ENCODE data around the gene ABLIM1.

Gene ABLIM1

DNA sequence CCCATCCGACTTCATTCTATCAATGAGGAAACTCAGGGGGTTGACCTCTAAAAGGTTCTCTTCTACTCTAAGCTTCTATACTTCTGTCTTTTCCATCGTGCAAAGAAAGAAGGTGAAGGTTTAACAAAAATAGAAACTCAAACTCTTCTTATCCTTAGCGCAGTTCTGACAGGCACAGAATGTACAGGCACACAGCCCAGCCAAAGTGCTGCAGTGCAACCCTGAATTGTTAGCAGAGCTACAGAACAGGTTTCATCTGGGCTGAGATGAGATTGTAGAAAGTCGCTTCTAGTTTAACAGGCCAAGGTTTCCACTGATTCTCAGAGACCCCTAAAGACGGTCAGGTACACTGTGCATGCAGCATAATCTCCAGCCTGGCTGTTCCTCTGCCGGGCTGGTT, 174.5 kb downstream of the ABLIM1 start:
- DNase-seq, result no peak

DNA sequence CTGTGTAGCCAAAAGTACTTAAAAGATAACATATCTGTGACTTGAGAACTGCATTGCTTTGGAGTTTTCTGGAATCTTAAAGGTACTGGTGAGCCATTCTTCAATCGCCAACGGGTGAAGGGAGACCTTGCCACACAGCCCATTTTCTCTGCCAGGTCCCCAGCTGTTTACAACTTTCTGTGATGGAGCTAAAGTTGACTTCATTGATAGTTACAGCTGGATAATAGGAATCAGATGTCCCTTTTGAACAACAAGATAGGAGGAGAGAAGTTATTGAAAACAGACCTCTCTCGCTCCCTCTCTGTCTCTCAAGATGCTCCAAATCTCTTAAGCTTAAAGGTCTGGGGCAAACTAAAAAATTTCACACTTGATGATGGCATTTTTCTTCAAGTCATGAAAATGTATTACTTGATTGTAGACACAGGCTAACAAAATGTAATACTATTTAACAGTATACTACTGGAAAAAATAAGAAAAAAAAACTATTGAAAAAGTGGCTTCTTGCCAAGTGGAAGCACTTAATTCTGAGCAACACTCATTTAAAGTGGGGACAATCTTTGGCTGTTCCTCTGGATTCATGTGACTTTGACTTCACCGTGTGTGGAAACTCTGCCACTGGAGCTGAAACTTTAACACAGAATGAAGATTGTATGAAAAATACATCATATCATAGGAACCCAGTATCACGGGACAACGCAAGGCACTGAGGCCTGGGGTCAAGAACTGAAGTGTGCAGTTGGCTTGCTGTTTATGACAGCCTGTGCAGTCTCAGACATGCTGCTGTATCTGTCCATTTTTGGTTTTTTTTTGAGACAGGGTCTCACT, 175.4 kb downstream of the ABLIM1 start:
- DNase-seq, result no peak

DNA sequence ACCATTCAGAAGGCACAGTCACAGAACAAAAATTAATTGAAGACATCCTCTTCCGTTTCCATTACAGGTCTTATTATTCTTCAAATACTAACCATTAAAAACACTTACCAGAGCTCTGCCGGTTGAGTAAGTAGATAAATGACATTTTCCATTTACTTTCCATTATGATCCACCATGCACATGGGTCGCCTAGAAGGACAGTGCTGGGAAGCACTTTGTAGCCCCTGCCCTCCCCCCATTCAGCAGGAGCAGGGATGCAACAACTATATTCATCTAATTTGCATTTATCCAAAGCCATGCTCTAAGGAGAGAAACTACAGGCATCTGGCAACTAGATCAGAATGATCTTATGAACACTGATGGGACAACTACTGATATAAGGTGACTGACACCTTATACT, 177.0 kb downstream of the ABLIM1 start:
- DNase-seq, result no peak

DNA sequence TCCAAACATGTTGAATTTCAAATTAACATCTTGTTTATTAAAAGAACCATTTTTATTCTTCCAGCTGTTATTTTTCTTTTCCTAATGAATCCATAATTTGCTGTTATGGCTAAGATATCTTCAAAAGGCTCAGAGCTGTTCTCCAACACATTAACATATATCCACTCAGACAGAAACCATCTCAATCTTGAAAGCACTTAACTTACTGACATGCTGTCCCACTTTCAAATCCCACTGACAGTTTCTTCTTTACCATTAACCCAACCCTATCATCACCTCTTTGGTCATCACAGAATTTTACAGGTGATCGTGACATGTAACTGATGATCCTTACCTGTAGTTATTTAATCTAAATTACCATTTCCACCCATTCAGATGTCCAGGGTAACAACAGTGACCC, 178.2 kb downstream of the ABLIM1 start:
- DNase-seq, result no peak

DNA sequence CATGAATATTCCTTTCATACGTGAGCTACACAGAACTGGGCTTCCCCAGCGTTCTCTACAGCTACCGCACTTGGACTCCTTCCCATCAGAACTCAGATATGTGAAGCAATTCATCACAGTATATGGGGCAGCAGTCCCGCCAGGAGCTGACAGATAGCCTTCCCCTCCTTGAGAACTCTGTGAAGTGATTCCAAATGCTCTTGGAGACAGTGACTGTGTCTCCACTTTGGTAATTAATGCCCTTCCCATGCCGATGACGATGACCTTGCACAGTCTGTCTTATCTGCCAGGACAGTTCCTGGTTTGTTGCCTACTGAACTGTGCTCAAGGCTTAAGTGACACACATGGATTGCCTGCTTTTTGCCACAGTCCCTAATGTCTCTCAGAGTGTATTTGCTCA, 178.8 kb downstream of the ABLIM1 start:
- peak; percentile 23 for DNase-seq

DNA sequence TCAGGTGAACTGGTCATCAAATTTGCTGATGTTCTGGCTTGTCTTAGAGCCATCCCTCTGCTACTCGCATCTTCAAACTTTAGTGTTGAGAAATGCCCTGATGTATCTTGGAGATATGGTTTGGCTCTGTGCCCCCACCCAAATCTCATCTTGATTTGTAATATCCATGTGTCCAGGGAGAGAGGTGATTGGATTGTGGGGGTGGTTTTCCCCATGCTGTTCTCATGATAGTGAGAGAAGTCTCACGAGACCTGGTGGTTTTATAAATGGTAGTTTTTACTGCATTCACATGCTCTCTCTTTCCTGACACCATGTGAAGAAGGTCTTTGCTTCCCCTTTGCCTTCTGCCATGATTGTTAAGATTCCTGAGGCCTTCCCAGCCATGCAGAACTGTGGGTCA, 179.8 kb downstream of the ABLIM1 start:
- no peak for DNase-seq

DNA sequence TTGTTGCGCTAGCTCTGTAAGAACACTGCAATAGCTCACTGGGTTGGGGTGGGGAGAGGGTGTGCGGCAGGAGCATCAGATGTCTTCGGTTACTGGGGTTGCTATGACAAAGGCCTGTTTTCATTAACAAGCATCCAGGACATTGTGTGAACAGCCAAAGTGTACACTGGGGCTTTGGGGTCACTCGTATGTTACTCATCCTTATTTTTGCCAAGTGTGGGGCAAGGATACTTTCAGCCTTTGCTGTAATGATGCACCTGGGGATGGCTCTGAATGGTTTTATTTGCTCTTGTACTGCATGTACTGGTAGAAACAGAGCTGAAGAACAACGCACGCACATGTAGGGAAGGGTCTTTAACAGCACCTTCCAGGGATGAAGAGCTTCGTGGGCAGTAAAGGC, 180.8 kb downstream of the ABLIM1 start:
- no peak for DNase-seq

DNA sequence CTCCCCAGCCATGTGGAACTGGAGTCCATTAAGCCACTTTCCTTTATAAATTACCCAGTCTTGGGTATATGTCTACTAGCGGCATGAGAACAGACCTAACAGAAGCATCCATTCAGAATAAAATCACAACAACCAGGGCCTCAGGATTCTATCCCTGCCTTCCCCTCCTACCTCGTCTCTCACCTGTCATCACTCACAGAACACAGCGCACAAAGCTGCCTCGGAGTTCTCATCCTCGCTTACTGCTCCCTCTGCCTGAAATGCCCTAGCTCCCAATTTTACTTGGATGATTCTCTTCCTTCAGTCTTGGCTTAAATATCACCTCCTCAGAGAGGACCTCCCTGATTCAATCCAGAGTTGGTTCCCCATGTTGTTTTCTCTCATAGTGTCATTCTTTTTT, 183.1 kb downstream of the ABLIM1 start:
- no peak for DNase-seq

DNA sequence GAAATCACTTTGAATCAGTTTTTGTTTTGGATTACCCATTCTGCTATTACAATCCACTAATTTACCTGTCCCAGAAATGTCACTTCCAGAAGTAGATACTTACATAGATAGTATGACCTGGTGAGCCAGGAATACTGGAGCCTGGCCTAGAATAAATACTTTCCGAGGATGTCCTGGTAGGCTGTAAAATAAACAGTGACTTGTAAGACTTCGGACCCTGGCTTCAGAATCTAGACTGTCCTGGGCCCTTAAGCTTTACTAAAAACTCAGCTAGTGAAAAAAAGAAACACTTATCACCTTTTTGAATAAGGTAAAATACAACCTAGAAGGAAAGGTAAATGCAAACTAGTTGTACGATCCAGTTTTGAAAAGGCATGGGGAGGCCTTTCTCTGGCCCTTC, 184.3 kb downstream of the ABLIM1 start:
- no peak for DNase-seq

DNA sequence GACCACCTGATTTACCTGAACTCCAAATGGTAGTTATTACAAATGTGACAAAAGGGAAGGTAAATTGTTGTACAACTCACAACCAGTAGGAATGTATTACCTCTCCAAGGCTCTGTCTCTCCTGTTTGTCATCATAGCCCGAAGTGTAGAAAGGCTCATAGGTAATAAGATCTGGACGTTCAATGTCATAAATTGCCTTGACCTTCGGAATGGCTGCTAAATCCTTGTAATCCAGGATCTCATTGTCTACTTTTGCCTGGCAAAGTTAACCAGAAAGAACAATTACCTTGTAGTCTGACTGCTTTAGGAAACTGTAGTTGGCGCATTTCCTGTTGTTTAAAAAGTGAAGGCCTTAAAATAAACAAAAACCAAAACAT, 185.2 kb downstream of the ABLIM1 start:
- no peak for DNase-seq

DNA sequence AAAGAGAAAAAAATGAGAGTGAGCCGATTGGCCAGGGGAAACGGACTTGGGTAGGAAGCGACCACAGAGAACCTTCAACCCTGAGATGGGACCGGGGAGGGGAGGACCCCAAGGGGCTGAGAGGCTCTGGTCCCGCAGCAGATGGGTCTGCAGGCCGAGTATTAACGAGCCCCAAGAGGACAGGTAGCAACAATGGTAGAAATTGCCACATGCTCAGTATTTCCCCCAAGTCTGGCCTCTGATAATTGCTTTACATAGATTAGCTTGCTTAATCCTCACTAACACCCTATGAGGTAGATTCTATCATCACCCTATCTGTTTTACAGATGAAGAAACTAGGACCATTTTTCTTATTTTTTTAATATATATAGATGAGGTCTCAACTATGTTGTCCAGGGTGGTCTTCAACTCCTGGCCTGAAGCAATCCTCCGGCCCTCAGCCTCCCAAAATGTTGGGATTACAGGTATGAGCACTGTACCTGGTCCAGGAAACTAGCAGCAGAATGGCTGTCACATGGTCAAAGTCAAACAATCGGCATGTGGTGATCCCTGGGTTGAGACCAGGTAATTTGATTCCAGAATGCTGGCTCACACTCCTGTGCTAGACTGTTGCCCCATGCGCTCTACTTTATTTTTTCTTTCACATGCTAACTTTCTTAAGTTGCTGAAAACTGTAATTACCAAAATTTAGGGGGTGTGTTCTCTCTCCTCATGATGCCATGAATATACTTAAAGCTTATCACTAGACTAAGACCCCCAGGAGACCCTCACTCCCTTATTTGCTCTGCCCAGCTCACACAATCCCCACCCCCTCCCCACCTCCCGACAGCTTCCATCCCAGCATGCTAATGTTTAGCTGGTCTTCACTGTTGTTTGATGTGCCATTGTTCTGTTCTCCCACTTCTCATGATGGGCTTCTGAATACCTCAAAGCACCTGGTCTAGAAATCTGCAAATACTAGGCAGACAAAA, 185.9 kb downstream of the ABLIM1 start:
- DNase-seq, result no peak

DNA sequence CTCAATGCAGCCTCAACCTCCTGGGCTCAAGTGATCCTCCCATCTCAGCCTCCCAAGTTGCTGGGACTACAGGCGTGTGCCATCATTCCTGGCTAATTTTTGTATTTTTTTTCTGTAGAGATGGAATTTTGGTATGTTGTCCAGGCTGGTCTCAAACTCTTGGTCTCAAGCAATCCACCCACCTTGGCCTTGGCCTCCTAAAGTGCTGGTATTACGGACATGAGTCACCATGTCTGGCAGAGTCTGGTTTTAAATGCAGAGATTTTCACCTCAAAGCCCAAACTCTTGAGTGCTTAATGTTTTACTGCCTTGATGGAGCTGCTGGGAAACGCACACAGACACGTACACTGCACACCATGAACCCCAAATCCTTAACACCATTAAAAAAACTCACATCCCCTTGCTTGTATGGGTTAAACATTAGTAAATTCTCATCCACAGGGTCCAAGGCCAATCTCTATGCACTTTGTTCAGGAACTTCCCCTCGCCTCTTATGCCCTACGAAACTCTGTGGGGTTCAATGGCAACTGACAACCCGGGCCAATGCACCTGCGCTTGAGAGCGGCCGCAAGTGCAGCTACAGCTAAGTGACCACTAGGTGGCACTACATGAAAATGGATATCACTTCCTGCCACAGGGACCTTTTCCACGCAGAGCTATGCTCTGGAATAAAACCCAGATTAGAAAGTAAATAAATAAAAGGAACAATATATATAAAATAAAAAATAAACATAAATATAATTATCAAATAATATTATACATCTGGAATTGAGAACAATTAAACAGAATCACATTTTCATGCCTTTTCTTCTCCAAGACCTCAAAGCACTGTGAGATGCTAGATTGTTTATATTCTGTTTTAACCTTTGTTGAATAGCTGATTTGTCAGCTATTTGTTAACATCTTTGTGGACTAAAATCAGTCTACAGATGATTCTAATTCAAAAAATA, 186.8 kb downstream of the ABLIM1 start:
- DNase-seq, result peak; percentile 75

DNA sequence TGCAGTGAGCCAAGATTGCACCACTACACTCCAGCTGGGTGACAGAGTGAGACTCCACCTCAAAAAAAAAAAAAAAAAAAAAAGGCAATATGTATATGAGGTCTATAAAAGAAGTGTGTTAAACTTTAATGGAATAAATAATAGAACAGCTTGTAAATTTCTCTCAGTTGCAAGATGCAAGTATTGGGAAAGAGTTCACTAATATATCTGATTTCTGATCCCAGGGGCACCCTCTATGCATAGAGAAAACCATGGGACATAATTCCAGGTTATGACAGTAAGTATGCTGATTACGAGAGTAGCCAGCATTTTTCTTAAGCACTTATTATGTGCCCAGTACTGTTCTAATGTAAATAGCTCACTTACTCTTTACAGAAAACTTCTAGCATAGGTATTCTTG, 187.7 kb downstream of the ABLIM1 start:
- no peak for DNase-seq

DNA sequence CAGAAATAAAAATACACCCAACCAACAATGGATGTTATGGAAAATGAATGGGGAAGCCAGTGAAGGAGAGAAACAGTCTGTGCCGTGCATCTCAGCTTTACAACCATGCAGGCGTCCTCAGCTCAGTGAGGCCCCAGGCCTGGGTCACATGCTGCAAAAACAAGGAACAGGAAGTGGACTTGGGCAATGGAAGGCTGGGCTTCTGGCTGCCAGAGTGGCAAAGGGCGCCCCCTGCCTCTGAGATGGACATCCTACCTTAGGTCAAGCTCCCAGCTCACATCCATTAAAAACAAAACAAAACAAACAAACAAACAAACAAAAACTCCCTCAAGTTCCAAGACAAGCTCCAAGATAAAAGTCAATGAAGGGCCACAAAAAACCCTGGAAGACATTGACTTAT, 199.1 kb downstream of the ABLIM1 start:
- peak; percentile 80 for DNase-seq

DNA sequence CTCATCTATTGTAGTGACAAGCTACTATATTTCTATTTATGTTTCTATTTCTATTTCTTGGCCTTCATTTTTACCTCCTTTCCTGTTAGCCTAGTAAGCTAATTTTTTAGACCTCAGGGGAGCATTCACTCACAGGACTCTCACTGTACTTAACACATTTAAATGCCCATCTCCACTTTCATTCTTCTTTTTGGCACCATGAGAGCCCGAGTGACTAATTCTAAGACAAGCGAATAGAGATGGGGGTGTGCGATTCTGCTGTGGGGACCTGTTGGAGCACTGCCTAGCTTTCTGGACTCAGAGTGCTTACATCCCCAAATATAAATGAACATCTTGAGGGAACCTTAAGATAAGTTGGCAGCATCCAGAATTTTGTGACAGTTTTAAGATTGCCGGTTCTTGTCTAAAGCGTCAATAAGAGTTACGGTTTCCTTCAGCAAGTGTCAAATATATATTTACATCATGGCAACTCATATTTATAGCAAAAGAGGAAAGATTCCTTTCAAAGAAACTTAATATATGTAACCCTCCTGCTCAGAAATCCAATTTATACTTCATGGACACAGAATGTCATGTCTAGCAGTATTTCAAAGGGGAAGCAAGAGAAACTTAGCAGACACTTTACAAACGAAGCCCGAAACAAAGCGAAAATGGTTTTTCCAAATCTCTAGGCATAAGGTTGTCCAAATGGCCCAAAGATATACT, 199.7 kb downstream of the ABLIM1 start:
- no peak for DNase-seq

DNA sequence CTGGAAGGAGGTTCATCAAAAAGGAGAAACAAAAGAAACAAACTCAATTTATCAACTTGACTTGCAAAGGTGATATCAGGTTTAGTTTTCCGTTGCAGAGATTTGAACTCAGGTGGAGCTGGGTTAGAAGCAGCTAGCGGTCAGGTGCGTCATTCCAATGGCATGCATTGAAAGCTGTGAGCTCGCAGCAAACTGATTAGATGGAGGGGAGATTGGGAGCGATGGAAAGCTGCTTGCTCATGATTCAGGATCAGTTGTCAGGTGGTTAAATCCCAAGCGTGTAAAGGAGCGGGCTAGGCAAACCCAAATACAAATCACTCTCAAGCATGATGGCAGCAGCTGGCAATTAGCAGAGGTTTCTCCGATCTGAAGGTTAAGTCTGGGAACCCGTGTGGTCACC, 204.5 kb downstream of the ABLIM1 start:
- DNase-seq, result no peak

DNA sequence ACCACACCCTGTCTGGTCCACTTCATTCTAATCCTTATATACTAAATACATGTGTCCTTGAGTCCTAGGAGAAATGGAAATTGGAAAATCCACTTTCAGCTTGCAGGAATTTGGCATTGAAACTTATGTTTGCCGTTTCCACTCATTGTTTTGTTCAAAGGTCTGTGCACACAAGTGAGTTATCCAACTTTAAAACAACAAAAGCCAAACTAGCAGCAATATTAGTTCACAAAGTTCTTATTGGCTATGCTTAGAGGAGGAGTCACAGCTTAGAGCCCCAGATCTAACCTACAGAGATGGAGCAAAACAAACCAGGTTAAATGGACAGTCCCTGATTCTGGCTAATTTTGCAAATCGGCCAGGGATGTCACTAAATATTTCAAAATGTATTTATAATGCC, 209.2 kb downstream of the ABLIM1 start:
- no peak for DNase-seq

DNA sequence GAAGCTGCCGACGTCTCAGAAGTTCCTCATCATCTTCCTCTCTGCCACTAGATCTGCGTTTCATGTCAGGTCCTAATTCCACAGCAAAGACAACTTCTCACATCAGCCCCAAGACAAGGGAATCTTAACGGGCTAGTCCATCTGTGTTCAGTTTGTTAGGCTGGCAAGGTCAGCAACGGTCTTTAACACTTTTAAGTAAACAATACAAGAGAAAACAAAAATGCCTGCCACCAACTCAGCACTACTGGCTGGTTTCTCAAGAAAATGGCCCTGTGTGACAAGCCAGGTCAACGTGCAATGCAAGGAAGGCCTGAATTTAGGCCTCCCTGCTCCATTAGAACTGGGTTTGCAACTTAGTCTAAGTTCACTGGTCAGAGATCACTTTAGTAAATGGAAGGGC, 212.7 kb downstream of the ABLIM1 start:
- DNase-seq, result no peak

DNA sequence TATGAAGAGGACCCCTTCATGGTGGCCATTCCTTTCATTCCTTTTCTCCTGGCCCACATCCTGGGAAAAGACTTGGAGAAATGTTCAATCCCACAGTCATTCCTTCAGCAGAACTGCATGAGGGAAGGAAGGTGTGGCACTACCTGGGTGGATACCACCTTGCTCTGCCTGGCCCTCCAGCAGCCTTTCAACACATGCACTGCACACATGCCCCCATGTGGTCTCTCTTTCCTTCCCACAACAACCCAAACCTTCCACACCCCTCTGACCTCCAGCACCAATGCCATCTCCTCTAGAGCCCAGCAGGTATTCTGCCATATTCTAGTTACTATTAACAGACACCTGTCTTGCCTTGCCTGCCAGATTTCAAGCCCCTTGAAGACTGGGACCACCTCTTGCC, 213.3 kb downstream of the ABLIM1 start:
- DNase-seq, result no peak

DNA sequence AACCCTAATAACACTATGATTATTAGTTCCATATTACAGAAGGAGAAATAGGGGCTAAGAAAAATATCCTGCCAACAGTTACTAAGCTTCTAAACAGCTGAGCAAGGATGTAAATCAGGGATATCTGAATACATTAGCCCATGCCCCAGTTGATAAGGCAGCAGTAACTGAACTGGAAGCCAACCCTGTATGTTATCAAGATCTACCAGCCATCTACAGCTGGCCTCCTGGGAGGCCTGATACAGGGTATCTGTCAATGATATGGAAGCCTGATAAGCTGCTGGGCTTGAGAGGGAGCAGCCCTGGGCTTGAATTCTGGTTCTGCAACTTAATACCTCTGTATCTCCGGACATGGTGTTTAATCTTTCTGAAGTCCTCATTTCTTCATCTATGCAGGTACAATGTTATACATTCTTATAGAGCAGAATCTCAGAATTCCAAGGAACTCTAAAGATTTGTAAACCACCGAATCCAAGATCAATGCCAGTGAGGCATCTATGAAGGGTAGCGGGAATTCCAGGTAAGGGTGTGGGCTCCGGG, 215.9 kb downstream of the ABLIM1 start:
- peak; percentile 10 for DNase-seq

DNA sequence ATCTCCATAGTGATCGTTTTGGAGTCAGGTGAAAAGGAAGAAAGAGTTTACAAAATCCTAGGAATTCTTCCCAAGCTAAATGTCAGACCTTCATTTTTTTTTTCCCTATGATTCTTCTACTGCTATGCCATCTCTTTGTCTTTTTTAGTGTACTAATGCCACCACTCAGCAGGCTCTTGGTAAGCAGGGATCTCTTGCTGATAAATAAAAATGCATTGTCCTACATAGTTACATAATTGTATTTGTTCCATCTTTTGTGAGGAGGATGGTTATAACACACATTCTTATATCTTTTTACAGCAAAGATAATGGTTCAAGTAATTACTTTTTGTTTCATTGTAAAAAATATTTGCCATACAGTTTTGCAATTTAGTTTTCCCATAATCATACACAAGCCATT, 217.0 kb downstream of the ABLIM1 start:
- DNase-seq, result no peak

Measured in OCI-M1 (cell line).